K562 (cell line): ENCODE results near the gene TRIM38. TPM values are rescaled to one million over a fixed set of nuclear protein-coding genes. Genes with fewer than 3 reads are reported as not detected.

Experiments
- DACH1 ChIP-seq: fragments of 450-650 bp; IDR thresholded peaks from 2 replicates; pipeline ENCODE4 v1.6.1; 2018; ENCODE audit not compliant: partially characterized antibody
- EGR1 ChIP-seq: fragments of 450-650 bp; conservative IDR thresholded peaks from 2 replicates; pipeline ENCODE4 v1.6.1; 2017; ENCODE audit warnings: mild to moderate bottlenecking
- ETV1 ChIP-seq: fragments of 450-650 bp; conservative IDR thresholded peaks from 2 replicates; pipeline ENCODE4 v1.6.1; 2016; ENCODE audit warnings: missing genetic modification characterization, control low read depth, low read depth, missing compliant biosample characterization
- HDGF ChIP-seq: fragments of 450-650 bp; IDR thresholded peaks from 2 replicates; pipeline ENCODE4 v1.6.1; 2016
- NCOA4 ChIP-seq: fragments of 450-650 bp; IDR thresholded peaks from 2 replicates; pipeline ENCODE4 v1.6.1; 2018; ENCODE audit warnings: mild to moderate bottlenecking; ENCODE audit not compliant: partially characterized antibody
- ZNF431 ChIP-seq: sonication (generic); formaldehyde crosslinking; IDR thresholded peaks from 2 replicates; pipeline ENCODE4 v1.8.0; 2022; ENCODE audit warnings: mild to moderate bottlenecking, missing genetic modification reagents
- ZNF589 ChIP-seq: fragments of 200-800 bp; sonication (Bioruptor generic); IDR thresholded peaks from 2 replicates; pipeline ENCODE4 v1.6.1; 2016; ENCODE audit warnings: low read depth, missing genetic modification characterization, missing compliant biosample characterization
- ZNF695 ChIP-seq: fragments of 450-650 bp; formaldehyde crosslinking; IDR thresholded peaks from 2 replicates; pipeline ENCODE4 v1.4.0; 2020; ENCODE audit warnings: mild to moderate bottlenecking, moderate library complexity
- ZNF778 ChIP-seq: fragments of 450-650 bp; formaldehyde crosslinking; IDR thresholded peaks from 2 replicates; pipeline ENCODE4 v1.4.0; 2020; ENCODE audit warnings: mild to moderate bottlenecking, moderate library complexity
- polyA plus RNA-seq, 8 experiments: library from polyadenylated mRNA; depleted of rRNA in 4 of 8; stranded (reverse) in 5 of 8; unstranded in 3 of 8; fragments of >200 nt; fragmentation: Nextera tagmentation in 2 of 8; fragmentation: Illumina TruSeq in 1 of 8; extraction: Ambion mirVana in 2 of 8; extraction: Trizol in 1 of 8; gene quantifications; 2 replicates each; pipeline versions ENCODE4 v1.2.1 to v1.2.3, GENCODE V29; 2011 to 2014; ENCODE audit warnings: inconsistent platforms in 1 of 8, missing spikeins in 1 of 8
- total RNA-seq, 7 experiments: library from RNA; depleted of rRNA in 6 of 7; stranded (reverse); fragments of >200 nt in 6 of 7; fragmentation: Illumina TruSeq in 2 of 7; extraction: Trizol in 2 of 7; gene quantifications; 2 replicates each; pipeline versions ENCODE4 v1.2.1 to v1.2.3, GENCODE V29; 2011 to 2021; ENCODE audit warnings: low replicate concordance in 1 of 7
- TF ChIP-seq, protein P1 (sequence below): fragments of 150-350 bp; IDR thresholded peaks from 2 replicates; pipeline ENCODE4 v1.6.1; 2014; ENCODE audit warnings: low read depth, mild to moderate bottlenecking, low read length, borderline replicate concordance
- TF ChIP-seq, protein P2 (sequence below): sonication (generic); formaldehyde crosslinking; IDR thresholded peaks from 2 replicates; pipeline ENCODE4 v1.8.0; 2022; ENCODE audit warnings: missing genetic modification reagents, mild to moderate bottlenecking, borderline replicate concordance
- TF ChIP-seq, protein P3 (sequence below): fragments of 250-450 bp; sonication (Bioruptor Pico); IDR thresholded peaks from 2 replicates; pipeline ENCODE4 v1.4.0; 2020; ENCODE audit warnings: mild to moderate bottlenecking, moderate library complexity
- TF ChIP-seq, protein P4 (sequence below): sonication (generic); formaldehyde crosslinking; IDR thresholded peaks from 2 replicates; pipeline ENCODE4 v1.8.0; 2022; ENCODE audit warnings: mild to moderate bottlenecking, missing genetic modification reagents
- TF ChIP-seq, protein P5 (sequence below): fragments of 250-450 bp; sonication (Bioruptor Pico); IDR thresholded peaks from 2 replicates; pipeline ENCODE4 v1.8.0; 2022; ENCODE audit warnings: moderate library complexity, mild to moderate bottlenecking, inconsistent platforms
- TF ChIP-seq, protein P6 (sequence below): fragments of 250-450 bp; sonication (Bioruptor Pico); IDR thresholded peaks from 2 replicates; pipeline ENCODE4 v1.8.0; 2022; ENCODE audit warnings: inconsistent platforms

Gene TRIM38
- total and polyA plus RNA-seq, 9 of the 15 experiments (the other 6 are each of a cell fraction or from before 2014, with no cell fraction given) = 1.7 to 6.7 (median 6.3) TPM

DNA sequence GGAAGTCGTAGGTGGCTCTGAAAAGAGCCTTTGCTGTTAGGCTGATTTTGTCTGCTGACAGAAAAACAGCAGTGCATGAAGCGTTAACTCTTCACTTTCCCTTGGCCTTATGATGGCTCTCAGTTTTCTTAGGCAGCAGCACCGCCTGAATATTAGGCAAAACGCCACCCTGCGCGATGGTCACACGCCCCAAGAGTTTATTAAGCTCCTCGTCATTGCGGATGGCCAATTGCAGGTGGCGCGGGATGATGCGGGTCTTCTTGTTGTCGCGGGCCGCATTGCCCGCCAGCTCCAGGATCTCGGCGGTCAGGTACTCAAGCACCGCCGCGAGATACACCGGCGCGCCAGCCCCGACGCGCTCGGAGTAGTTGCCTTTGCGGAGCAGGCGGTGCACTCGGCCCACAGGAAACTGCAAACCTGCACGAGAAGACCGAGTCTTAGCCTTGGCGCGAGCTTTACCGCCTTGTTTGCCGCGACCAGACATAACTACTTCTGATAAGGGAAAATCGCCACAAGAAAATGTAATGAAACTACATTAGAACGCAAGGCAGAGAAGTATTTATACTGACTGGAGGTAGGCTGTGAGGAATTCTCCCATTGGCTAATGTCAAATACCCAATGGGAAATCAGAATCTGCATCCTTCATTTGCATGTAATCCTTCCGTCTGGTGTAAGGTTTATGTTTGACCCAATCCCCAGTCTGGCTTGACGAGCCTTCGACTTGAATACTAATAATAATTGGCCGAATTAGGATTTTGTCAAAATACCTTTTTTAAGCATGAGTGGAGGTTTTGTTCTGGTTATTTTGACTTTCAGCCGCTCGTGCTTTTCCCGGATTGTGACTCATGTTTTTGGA is 70.7 kb downstream of the TRIM38 start (continued):
- TF ChIP-seq, protein P1, sequence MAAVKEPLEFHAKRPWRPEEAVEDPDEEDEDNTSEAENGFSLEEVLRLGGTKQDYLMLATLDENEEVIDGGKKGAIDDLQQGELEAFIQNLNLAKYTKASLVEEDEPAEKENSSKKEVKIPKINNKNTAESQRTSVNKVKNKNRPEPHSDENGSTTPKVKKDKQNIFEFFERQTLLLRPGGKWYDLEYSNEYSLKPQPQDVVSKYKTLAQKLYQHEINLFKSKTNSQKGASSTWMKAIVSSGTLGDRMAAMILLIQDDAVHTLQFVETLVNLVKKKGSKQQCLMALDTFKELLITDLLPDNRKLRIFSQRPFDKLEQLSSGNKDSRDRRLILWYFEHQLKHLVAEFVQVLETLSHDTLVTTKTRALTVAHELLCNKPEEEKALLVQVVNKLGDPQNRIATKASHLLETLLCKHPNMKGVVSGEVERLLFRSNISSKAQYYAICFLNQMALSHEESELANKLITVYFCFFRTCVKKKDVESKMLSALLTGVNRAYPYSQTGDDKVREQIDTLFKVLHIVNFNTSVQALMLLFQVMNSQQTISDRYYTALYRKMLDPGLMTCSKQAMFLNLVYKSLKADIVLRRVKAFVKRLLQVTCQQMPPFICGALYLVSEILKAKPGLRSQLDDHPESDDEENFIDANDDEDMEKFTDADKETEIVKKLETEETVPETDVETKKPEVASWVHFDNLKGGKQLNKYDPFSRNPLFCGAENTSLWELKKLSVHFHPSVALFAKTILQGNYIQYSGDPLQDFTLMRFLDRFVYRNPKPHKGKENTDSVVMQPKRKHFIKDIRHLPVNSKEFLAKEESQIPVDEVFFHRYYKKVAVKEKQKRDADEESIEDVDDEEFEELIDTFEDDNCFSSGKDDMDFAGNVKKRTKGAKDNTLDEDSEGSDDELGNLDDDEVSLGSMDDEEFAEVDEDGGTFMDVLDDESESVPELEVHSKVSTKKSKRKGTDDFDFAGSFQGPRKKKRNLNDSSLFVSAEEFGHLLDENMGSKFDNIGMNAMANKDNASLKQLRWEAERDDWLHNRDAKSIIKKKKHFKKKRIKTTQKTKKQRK = no peak
- TF ChIP-seq, protein P2, sequence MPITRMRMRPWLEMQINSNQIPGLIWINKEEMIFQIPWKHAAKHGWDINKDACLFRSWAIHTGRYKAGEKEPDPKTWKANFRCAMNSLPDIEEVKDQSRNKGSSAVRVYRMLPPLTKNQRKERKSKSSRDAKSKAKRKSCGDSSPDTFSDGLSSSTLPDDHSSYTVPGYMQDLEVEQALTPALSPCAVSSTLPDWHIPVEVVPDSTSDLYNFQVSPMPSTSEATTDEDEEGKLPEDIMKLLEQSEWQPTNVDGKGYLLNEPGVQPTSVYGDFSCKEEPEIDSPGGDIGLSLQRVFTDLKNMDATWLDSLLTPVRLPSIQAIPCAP = peak; percentile 73; the same call in 1 of the 2 replicates
- TF ChIP-seq ZNF589 (no peak), ZNF431 (CRISPR knock-in tag) (peak; percentile 66), NCOA4 (no peak), EGR1 (no peak), ETV1 (no peak), ZNF778 (CRISPR knock-in tag) (no peak), ZNF695 (CRISPR knock-in tag) (no peak), HDGF (no peak), DACH1 (peak; percentile 56)
- TF ChIP-seq, protein P3, sequence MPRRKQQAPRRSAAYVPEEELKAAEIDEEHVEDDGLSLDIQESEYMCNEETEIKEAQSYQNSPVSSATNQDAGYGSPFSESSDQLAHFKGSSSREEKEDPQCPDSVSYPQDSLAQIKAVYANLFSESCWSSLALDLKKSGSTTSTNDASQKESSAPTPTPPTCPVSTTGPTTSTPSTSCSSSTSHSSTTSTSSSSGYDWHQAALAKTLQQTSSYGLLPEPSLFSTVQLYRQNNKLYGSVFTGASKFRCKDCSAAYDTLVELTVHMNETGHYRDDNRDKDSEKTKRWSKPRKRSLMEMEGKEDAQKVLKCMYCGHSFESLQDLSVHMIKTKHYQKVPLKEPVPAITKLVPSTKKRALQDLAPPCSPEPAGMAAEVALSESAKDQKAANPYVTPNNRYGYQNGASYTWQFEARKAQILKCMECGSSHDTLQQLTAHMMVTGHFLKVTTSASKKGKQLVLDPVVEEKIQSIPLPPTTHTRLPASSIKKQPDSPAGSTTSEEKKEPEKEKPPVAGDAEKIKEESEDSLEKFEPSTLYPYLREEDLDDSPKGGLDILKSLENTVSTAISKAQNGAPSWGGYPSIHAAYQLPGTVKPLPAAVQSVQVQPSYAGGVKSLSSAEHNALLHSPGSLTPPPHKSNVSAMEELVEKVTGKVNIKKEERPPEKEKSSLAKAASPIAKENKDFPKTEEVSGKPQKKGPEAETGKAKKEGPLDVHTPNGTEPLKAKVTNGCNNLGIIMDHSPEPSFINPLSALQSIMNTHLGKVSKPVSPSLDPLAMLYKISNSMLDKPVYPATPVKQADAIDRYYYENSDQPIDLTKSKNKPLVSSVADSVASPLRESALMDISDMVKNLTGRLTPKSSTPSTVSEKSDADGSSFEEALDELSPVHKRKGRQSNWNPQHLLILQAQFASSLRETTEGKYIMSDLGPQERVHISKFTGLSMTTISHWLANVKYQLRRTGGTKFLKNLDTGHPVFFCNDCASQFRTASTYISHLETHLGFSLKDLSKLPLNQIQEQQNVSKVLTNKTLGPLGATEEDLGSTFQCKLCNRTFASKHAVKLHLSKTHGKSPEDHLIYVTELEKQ (CRISPR knock-in tag) = no peak
- TF ChIP-seq, protein P4, sequence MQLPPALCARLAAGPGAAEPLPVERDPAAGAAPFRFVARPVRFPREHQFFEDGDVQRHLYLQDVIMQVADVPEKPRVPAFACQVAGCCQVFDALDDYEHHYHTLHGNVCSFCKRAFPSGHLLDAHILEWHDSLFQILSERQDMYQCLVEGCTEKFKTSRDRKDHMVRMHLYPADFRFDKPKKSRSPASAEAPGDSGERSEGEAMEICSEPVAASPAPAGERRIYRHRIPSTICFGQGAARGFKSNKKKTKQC (CRISPR knock-in tag) = peak; percentile 82; the same call in 1 of the 2 replicates
- TF ChIP-seq, protein P5, sequence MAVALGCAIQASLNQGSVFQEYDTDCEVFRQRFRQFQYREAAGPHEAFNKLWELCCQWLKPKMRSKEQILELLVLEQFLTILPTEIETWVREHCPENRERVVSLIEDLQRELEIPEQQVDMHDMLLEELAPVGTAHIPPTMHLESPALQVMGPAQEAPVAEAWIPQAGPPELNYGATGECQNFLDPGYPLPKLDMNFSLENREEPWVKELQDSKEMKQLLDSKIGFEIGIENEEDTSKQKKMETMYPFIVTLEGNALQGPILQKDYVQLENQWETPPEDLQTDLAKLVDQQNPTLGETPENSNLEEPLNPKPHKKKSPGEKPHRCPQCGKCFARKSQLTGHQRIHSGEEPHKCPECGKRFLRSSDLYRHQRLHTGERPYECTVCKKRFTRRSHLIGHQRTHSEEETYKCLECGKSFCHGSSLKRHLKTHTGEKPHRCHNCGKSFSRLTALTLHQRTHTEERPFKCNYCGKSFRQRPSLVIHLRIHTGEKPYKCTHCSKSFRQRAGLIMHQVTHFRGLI (CRISPR knock-in tag) = no peak
- TF ChIP-seq, protein P6, sequence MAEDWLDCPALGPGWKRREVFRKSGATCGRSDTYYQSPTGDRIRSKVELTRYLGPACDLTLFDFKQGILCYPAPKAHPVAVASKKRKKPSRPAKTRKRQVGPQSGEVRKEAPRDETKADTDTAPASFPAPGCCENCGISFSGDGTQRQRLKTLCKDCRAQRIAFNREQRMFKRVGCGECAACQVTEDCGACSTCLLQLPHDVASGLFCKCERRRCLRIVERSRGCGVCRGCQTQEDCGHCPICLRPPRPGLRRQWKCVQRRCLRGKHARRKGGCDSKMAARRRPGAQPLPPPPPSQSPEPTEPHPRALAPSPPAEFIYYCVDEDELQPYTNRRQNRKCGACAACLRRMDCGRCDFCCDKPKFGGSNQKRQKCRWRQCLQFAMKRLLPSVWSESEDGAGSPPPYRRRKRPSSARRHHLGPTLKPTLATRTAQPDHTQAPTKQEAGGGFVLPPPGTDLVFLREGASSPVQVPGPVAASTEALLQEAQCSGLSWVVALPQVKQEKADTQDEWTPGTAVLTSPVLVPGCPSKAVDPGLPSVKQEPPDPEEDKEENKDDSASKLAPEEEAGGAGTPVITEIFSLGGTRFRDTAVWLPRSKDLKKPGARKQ (CRISPR knock-in tag) = no peak
